GM12873 (cell line): ENCODE data around the gene PIK3C2G.

Source experiments
- CTCF ChIP-seq: IDR thresholded peaks from 2 replicates; pipeline ENCODE4 v1.5.1; 2012; ENCODE audit warnings: low read depth, mild to moderate bottlenecking, moderate library complexity, low read length, control low read depth; ENCODE audit not compliant: insufficient read depth; ENCODE audit errors: missing control alignments

The PIK3C2G gene

GRCh38 chr12:18243238-18243637 lies 18.1 kb upstream of the PIK3C2G start:
- no peak for TF ChIP-seq CTCF

DNA sequence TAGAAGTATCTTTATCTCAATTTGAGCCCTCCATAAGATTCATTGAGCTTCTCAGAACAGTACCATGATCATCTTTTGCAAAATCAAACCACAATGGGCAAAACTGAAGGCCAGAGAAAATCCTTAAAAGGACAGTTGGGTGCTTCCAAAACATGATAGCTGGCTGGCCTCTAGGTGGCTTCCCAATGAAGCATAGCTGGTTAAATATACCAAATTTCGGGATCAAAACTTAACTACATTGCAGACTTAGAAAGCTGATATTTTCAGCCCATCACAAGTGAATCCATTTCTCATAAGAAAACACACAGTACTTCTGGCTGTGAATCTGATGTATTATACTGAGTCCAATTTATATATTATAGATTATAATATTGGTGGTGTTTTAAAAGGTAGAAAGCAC lies 15.3 kb upstream of the PIK3C2G start:
- no peak for TF ChIP-seq CTCF

GRCh38 chr12:18250313-18250916 lies 10.9 kb upstream of the PIK3C2G start:
- peak; percentile 68 for TF ChIP-seq CTCF

- no peak for TF ChIP-seq CTCF
Measured at GRCh38 chr12:18254081-18254480, 7.2 kb upstream of the PIK3C2G start.

GRCh38 chr12:18257251-18257650 lies 4.1 kb upstream of the PIK3C2G start:
- no peak for TF ChIP-seq CTCF

- TF ChIP-seq CTCF = no peak
Measured at GRCh38 chr12:18258929-18259328, 2.4 kb upstream of the PIK3C2G start.

DNA sequence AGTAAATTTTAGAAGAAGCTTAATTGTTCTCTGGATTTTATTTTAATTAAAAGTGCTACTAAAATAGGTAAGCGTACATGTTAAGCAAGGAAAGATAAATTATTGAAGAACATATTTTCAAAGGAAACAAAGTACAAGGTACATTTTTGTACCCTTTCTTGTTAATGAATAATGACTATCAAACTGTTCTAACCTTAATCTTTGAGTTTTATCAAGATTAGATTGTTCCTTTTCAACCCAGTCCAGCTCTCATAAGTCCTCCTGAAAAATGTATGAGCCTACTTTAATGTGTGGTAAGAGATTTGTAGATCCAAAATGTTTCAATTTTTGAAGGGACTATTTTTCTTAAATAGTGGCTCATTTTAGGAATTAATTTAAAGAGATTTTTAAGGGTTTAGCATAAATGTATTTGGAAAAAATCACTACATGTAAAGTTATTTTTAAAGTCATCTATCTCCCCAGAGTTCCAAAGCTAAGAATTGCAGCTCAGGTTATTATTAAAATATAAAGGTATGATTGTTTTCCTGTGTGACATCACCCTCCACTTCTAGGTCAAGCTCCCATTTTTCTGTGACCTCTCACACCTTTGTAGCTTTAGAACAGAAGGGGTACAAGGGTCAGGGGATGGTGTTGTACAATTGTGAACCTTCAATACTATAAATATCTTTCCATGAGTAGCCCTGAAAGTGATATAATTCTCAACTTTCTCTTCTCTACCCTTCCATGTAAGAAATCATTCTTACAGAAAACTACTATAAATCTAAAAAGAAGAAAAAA lies 1.2 kb upstream of the PIK3C2G start:
- TF ChIP-seq CTCF = no peak
